BE2C (cell line): ENCODE results near the gene PACSIN2.
"Not testable (repeated sequence)": the region's sequence is repeated elsewhere in the genome, so short reads cannot be mapped to it uniquely, and the experiment has no call there.

Source experiments
- DNase-seq: peaks from one replicate; pipeline ENCODE4 v3.0.0-alpha.2; 2020
- H3K27me3 ChIP-seq: fragments of 250-450 bp; sonication (Bioruptor Pico); 2 replicates; pipeline ENCODE4 v1.5.1; 2020; ENCODE audit warnings: mild to moderate bottlenecking
- H3K36me3 ChIP-seq: fragments of 250-450 bp; sonication (Bioruptor Pico); 2 replicates; pipeline ENCODE4 v1.5.1; 2020; ENCODE audit warnings: mild to moderate bottlenecking
- H3K4me1 ChIP-seq: fragments of 250-450 bp; sonication (Bioruptor Pico); 2 replicates; pipeline ENCODE4 v1.5.1; 2020
- H3K4me3 ChIP-seq: 2 replicates; pipeline ENCODE4 v1.5.1; 2011; ENCODE audit warnings: low read depth, low read length
- H3K9me3 ChIP-seq: fragments of 250-450 bp; sonication (Bioruptor Pico); 2 replicates; pipeline ENCODE4 v1.5.1; 2020
- TF ChIP-seq, protein P1 (sequence below): IDR thresholded peaks from 2 replicates; pipeline ENCODE4 v1.5.1; 2012; ENCODE audit warnings: mild to moderate bottlenecking, low read depth, low read length

PACSIN2 gene

DNA sequence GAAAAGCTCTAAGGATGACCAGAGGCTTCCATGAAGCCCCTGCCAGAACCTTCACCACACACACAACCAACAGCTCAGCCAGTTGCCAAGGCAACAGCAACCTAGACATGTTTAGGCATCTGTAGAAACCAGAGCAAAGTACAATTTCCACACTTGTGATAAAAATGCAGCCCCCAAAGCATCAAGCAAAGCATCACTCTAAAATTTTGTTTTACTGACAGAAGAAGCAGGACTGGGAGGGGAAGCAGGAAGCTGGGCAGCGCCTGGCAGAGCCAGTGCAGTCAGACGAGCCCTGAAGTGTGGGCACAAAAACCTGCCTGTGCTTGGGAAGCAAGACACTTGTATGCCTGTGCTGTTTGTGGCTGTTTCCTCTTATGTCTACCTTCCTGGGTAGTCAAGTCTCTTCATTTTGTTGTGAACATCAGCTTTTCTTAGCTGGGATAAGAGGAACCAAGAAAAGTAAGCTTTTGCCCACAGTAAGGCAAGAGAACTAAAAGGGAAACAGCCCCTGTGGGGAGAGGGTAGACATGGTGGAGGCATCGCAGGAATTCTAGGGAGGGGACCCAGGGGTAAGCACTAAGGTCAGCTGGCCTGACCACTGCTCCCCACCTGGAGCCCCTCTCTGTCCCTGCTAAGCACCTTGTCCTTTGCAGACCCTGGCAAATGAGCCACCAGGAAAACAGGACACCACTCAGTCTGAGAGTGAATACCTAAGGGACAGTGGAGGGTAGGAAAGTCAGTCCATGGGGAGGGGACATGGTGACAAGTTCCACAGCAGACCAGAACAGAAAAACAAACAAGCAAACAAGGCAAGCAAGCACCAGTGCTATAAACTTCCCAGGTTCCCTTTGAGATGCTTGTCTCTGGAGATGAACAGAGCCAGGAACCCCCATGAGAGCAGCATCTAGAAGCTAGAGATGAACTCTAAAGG, 13.4 kb downstream of the PACSIN2 start:
- TF ChIP-seq, protein P1, sequence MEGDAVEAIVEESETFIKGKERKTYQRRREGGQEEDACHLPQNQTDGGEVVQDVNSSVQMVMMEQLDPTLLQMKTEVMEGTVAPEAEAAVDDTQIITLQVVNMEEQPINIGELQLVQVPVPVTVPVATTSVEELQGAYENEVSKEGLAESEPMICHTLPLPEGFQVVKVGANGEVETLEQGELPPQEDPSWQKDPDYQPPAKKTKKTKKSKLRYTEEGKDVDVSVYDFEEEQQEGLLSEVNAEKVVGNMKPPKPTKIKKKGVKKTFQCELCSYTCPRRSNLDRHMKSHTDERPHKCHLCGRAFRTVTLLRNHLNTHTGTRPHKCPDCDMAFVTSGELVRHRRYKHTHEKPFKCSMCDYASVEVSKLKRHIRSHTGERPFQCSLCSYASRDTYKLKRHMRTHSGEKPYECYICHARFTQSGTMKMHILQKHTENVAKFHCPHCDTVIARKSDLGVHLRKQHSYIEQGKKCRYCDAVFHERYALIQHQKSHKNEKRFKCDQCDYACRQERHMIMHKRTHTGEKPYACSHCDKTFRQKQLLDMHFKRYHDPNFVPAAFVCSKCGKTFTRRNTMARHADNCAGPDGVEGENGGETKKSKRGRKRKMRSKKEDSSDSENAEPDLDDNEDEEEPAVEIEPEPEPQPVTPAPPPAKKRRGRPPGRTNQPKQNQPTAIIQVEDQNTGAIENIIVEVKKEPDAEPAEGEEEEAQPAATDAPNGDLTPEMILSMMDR, result no peak
- Histone ChIP-seq H3K4me3 (no peak overlapping the region), H3K27me3 (no peaks in the 10 kb centered on the region), H3K9me3 (no peaks in the 10 kb centered on the region), H3K4me1 (peaks cover 7% of the 10 kb centered on the region; the same call in 1 of the 2 replicates), H3K36me3 (no peaks in the 10 kb centered on the region)
- DNase-seq, result no peak

DNA sequence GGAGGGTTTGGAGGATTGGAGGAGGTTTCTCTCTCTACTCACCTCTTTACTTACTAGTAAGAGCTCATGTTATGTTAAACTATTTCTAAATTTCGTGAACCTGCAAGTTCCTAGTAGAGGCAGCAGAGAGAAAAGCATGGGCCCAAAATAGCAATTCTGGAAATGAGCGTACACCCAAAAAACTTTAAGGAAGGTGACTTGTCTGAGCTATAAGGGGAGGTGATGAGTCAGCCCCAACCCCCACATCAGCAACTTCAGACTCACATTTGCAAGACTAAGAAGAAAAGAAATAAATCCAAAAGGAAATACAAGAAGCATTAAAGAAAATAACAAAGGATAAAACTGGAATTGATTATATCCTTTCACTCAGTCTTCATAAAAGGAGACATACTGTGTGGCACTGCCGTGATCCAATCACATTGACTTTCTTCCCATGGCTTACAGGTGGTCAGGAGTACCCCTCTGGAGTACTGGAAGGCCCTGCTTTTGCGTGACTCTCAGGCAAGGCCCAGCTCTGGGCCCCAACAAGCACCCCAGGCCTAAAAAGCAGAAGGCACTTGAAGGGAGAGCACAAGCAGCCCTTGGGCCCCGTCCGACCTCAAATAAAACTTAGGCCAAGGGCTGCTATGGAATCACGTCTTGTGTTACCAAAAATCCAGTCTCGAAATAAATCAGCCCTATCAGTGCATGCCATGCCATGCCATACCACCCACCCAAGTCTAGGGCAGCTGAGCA, 14.3 kb downstream of the PACSIN2 start:
- Histone ChIP-seq H3K4me3 (no peak overlapping the region), H3K36me3 (no peaks in the 10 kb centered on the region), H3K4me1 (peaks cover 7% of the 10 kb centered on the region; the same call in 1 of the 2 replicates), H3K27me3 (no peaks in the 10 kb centered on the region), H3K9me3 (no peaks in the 10 kb centered on the region)
- DNase-seq, result no peak
- TF ChIP-seq, protein P1, result no peak

DNA sequence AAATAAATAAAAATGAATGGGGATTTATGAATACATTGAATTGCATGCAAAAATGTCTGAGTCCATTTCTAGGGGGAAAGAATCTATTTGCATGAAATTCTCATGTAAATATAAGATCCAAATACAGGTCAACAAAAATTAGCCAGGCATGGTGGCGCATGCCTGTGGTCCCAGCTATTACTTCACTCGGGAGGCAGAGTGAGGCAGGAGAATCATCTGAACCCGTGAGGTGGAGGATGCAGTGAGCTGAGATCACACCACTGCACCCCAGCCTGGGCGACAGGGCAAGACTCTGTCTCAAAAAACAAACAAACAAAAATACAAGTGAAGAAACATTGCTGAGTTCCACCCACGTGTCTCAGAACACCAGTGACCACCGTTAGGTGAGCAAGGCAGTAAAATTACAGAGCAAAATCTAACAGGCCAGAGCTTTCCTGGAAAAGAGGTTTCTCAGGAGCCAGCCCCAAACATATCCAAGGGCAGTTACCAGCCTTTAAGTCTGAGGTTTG, 17.3 kb downstream of the PACSIN2 start:
- Histone ChIP-seq H3K9me3 (no peaks in the 10 kb centered on the region), H3K36me3 (no peaks in the 10 kb centered on the region), H3K4me1 (no peaks in the 10 kb centered on the region), H3K4me3 (no peak overlapping the region), H3K27me3 (no peaks in the 10 kb centered on the region)
- no peak for DNase-seq
- TF ChIP-seq, protein P1, result no peak

GRCh38 chr22:42996646-42997365, 18.1 kb downstream of the PACSIN2 start:
- H3K9me3 ChIP-seq, result no peaks in the 10 kb centered on the region
- H3K4me1 ChIP-seq, result no peaks in the 10 kb centered on the region
- no peak overlapping the region for H3K4me3 ChIP-seq
- no peaks in the 10 kb centered on the region for H3K27me3 ChIP-seq
- TF ChIP-seq, protein P1, result no peak
- H3K36me3 ChIP-seq, result no peaks in the 10 kb centered on the region
- DNase-seq, result no peak

DNA sequence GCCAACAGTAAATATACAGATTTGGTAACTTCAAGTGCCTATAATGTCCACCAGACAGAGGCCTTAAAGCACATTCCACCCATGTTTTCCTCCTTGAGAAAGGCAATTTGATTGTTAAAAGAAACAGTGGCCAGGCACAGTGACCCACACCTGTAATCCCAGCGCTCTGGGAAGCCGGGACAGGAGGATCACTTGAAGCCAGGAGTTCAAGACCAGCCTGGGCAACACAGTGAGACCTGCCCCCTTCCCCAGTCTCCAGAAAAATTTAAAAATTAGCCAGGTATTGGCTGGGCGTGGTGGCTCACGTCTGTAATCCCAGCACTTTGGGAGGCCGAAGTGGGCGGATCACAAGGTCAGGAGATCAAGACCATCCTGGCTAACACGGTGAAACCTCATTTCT, 19.3 kb downstream of the PACSIN2 start:
- not testable (repeated sequence) for DNase-seq, H3K9me3 ChIP-seq, H3K4me3 ChIP-seq, H3K27me3 ChIP-seq, H3K4me1 ChIP-seq, H3K36me3 ChIP-seq

- TF ChIP-seq, protein P1, result no peak
- Histone ChIP-seq H3K9me3 (no peaks in the 10 kb centered on the region), H3K36me3 (no peaks in the 10 kb centered on the region), H3K4me1 (no peaks in the 10 kb centered on the region), H3K4me3 (no peak overlapping the region), H3K27me3 (no peaks in the 10 kb centered on the region)
- DNase-seq, result no peak
Measured at GRCh38 chr22:42994917-42995562, 19.9 kb downstream of the PACSIN2 start.
